NCI-H2107 treated with DMSO at 0.1 percent for 48 hours (cell line): ENCODE data around the gene TSPAN14.

ENCODE experiments used
- DNase-seq: peaks from one replicate; lab custom pipeline; 2025; ENCODE audit not compliant: unreplicated experiment; lab: John Stamatoyannopoulos, UW

The TSPAN14 gene

DNA sequence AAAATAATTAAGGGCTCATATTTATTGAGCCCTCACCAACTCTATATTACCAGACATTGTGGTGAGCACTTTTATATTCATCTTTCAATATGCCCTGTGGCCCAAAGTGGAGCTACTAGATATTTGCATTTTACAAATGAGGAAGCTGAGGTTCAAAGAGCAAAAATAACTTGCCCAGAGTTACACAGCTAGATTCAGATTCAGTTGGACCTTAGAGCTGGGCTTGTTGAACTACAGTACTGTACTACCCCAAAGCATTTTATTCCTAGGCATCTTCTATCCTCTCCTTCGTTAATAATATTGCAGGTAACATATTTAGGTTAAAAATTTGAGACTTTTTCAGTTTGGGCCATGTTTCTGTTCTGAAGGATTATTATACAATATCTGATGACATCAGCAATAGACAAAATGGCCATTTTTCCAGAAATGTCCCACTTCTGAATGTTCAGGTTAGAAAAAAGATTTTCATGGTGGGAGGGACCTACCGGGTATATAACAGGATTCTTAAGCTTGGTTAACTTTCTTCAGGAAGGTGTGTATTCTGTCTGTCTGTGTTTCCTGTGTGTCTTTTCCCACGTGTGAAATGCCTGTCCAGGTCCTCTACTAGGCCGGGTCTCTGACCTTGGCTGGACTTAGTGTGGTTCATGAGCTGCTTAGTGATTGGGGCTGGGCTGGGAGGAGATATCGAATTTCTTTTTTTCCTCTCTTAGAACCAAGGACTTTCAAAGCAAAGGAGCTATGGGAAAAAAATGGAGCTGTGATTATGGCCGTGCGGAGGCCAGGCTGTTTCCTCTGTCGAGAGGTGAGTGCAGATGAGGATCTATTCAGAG lies 32.2 kb upstream of the TSPAN14 start:
- DNase-seq, result no peak

DNA sequence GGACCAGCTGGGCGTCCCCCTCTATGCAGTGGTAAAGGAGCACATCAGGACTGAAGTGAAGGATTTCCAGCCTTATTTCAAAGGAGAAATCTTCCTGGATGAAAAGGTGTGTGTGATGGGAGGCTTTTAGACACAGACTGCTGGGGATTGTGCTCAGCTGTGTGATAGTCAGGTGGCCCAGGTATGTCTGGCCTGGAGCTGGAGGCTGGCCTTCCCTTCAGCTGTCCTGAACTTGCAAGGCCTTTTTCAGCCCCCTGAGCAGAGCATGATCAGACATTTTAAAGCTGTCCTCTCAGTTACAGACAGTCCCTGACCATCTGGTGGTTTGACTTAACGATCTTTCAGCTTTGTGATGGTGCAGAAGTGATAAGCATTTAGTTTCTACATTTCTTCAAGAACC lies 28.2 kb upstream of the TSPAN14 start:
- no peak for DNase-seq

DNA sequence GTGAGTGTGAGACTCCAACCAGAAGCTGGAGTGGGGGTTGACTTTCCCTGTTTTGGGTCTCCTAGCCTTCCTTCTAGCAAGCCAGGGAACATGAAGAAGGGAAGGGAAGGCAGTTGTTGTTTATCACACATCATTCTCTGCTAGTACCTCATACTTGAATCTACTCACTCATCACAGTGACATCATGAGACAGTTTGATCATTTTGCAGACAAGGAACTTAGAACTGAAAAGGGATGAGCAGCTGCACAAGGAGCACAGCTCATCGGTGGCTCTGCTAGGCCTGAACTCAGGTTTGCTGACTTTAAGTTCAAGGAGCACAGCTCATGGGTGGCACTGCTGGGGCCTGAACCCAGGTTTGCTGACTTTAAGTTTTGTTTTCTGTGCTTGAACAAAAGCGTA lies 26.6 kb upstream of the TSPAN14 start:
- no peak for DNase-seq

DNA sequence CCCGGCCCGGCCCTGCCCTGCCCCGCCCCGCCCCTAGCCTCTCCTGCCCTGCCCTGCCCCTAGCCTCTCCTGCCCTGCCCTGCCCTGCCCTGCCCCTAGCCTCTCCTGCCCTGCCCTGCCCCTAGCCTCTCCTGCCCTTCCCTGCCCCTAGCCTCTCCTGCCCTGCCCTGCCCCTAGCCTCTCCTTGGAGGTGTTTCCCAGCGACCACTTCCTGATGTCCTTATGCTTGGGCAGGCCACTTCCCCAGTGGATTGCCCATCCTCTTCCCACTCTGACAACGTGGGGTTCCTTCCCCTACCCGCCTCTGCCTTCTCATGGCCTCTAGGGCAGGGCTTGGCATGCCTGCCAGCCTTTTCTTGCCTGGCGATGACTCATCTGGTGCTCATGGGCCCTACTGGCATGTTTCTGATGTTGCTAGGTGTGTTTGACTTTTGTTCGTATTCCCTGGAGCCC lies 24.6 kb upstream of the TSPAN14 start:
- no peak for DNase-seq

DNA sequence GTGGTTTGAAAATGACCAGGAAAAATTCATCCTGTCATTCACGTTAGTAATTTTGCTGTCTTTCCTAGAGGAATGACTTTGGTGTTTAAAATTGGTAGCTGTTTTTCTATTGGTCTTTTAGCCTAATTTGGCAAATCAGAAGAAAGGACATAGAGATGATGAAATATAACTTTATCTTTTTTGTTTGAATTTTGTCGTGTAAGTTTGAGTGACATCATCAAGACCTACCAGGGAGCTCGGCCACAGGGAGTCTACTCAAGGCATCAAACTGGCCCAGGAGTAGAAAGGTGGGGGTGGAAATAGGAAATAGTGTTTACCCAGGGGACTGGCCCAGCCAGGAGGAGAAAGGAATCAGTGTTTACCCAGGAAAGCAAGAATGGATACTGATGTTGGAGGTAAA lies 21.0 kb upstream of the TSPAN14 start:
- DNase-seq, result no peak

DNA sequence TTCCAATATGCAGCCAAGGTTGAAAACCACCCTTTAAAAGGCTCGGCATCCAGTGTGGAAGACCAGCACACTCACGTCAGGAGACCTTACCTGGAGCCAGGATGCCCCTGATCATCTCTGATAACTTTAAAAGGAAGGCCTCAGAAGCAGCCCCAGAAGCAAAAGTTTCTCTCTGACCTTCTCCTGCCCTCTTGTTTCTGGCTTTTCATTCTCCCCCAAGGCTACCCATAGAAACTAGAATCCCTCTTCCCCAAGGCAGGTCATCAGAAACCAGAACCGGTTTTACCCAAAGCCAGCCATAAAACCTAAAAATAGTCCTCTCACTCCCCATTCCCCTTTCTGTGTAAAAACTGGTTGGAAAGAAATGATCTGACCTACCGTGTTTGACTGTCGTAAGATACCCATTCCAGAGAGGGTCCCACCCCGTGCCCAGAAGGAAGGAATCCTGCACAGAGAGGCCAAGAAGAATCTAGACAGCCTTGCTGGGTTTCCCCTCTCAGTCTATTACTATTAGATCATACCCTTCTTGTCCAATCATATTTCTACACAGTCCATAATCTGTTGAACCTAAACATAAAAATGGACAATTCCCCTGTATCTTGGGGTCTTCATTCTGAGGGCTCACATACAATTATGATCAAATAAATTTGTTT lies 17.5 kb upstream of the TSPAN14 start:
- no peak for DNase-seq

DNA sequence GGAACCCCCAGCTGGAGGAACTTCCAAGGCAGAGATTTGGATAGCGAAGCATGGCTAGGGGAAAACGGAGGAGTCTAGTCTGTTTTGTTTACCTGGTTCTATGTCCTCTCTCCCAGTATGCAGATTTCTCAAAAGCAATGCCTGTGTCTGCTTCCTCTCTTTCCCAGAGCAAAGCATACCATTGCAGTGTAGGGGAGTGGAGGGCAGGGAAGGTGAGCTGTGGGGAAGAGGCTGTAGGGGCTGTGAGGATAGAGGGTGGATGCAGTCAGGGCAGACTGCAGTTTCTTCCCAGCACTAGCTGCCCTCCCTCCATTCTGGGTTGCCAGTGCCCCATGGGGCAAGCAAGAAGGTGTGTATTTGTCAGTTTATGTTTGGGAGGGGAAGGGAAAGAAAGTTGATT lies 16.9 kb upstream of the TSPAN14 start:
- DNase-seq, result no peak

DNA sequence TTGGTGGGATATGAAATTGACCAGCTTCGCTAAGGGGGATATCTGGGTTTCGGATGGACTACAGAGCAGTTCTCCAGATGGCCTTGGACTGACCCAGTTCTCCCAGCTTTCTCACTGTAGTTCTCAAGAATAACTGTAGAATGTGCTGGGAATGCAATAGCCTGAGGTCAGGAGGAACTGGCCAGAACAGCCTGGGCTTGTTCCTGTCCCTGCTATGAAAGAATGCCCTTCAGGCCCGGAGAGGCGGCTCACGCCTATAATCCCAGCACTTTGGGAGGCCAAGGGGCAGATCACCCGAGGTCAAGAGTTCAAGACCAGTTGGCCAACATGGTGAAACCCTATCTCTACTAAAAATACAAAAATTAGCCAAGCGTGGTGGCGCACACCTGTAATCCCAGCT lies 12.3 kb upstream of the TSPAN14 start:
- DNase-seq, result no peak

DNA sequence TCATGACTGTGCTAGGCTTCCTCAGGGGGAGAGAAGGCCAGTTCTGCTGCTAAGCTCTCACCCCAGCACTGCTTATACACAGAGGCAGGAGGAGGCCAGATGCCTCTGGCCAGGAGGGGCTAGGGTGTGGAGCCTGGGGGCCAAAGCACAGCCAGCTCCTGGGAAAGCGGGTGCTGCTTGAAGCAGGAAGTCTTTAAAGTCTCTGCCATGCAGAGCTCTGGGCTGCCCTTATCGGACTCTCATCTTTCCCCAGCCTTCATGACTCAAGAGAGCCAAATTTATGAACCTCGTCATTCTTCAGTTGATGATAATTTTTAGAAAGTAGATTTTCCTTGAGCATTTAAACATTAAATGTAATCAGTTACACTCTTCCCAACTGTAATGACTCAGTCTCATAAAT lies 11.2 kb upstream of the TSPAN14 start:
- no peak for DNase-seq

DNA sequence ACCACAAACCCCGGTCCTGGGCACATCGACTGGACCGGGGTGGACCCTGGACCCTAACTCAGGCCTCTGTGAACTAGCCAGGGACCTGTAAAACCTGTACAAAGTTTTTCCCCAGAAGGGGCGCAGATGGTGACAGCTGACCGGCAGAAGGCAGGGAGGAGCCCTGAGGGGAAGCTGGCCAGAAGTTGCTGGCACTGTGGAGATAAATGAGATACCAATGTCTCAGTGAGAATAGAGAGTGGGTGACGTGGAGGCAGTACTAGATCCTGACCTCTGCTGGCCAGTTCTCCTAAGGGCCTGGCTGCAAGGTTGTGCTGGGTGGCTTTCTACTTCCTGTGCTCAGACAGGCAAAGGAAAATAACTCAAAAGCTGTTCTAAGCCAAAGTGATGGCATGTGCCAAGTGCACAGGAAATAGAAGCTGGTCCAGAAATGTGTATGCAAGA lies 10.6 kb upstream of the TSPAN14 start:
- no peak for DNase-seq

DNA sequence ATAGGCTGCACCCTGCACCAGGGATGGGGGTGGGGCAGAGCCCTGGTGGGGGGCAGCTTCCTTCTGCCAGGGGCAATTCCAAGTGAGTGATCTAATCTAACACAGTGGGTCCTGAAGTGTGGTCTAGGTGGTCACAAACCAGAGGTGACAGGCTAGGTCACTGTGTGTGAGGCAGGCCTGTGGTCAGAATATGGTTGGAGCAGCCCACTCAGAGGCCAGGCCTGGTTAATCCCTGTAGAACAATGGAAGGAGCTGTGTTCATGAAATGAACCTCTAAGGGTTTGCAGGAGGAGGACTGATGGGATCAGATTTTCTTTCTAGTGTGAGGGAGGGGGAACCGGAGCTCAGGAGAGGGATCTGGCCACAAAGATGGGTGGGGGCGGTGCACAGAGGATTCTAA lies 10.0 kb upstream of the TSPAN14 start:
- DNase-seq, result no peak

DNA sequence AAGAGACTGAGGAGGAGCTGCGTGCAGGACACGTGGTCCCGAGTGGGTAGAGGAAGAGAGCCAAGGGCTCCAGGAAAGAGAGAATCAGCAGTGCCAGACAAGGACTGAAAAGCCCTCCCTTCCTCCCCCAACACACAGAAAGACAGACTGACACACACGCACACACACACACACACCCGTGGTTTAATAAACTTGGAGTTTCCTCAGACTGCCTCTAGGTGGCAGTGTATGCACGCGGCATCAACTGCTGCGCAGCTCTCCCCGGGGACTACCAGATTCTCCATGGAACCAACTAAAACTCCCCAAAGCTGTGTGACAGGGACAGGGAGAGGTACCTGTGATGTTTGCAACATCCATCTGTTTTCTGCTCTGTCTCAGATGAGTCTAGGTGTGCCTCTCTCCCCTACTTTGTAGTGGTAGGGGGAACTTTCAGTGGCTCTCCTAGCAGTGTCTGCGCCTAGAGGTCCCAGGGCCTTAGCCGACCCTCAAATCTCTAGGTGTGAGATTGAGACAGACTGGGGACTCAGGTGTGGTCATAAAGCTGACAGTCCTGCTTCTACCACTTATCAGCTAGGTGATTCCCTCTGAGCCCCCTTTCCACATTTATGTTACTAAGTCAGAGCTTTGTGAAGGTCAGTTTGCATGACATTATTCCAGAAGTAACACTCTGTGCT lies 9.3 kb upstream of the TSPAN14 start:
- peak; percentile 26 for DNase-seq

DNA sequence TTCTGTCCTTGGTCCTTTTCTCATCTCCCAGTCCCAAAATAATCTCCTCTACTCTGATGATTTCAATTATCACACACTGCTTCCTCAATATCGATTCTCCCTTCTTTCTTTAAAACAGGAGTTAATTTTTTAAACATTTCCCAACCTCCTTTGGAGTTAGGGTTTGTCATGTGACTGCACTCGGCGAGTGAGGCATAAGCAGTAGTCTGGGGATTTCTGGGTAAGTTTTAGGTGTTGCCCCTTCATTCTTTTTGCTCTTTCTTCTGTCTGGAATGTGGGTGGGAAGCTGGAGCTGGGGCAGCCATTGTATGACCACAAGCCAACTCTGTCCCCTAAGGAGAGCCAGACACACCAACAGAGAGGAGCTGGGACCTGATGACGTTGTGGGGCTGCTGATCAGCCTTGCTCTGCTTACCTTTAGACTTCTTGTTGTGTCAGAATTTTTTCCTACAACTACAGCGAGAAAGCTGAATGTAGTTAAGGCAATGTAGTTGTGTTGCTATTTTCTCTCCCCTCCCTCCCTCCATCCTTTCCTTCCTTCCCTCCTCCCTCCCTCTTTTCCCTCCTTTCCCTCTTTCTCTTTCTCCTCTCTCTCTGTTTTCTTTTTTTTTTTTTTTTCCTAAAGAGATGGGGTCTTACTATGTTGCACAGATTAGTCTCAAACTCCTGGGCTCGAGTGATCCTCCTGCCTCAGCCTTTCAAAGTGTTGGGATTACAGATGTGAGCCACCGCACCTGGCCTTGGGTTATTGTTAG lies 6.5 kb upstream of the TSPAN14 start:
- DNase-seq, result no peak

DNA sequence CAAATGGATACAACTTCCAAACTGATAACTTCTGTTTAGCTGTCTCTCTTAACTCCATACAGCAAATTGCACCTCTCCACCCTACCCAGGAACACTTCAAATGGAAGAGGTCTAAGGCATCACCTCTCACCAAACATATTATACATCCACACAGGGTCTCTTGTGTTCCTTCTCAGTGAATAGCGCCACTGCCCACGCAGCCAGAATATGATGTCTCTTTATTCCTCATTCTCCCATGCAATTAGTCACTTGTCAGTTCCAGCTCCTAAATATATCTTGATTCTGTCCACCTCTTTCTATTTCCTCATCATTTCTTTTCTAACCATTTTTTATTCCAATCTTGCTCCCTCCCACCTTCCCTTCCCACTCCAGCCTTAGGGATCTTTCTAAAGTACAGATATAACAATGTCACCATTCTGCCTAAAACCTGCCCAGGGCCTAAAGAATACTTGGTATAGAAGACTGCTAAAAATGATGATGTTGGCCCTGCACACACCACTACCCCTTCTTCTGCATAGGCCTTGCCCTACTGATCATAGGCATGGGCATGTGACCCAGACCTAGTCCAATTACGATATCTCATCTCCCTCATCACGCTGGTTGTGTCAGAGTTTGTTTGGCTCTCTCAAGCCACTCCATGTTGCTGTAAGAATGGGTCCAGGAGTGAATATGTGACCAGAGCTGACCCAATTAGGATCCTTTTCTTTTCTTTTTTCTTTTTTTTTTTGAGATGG lies 5.7 kb upstream of the TSPAN14 start:
- DNase-seq, result no peak

DNA sequence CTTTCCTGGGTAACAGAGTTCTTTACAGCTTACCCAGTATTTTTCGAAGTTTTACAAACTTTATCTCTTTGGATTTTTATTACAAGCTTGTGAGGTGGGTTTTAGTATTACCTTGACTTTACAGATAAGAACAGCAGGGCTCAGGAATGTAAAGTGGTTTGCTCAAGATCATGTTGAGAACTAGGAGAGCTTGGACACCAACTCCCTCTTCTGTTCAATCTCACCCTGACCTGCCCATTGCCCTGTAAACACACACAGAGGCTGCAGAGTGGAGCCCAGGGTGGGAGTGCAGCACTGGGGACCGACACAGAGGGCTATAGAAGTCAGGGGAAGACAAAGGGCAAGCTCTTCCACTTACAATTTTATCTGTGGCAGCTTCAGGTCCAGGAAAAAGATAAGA lies 4.6 kb upstream of the TSPAN14 start:
- DNase-seq, result no peak

DNA sequence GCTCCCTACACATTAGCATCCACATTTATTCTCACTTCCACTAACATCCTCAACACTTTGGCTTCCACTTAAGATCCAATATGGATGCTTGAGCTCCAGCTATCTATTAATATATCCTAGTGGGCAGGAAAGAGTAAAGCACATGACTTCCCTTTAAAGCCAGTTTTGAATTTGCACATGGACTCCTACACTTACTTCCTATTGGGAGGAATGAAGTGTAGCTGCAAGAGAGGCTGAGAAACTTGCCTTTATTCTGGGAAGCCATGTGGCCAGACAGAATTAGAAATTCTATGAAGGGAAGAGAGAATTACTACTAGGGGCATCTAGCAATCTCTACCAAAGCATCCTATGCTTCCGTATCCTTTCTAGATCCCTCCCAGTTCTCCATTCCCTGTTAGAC lies 3.0 kb upstream of the TSPAN14 start:
- no peak for DNase-seq

DNA sequence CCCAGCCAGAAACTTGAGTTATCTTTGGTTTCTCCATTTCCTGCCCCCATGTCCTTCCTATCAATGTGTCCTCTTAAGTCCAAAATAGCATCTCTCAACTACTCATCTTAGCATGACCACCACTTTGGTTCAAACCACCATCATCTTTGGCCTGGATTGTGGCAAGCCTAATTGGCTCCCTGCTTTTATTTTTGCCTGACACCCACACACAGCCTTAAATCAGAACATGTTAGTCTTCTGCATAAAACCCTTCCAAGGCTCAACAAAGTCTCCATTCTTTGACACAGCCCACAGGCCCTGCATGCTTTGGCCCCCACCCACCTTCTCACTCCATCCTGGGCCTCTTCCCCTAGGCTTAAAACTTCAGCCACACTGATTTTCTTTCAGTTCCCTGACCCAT lies 2.0 kb upstream of the TSPAN14 start:
- no peak for DNase-seq

DNA sequence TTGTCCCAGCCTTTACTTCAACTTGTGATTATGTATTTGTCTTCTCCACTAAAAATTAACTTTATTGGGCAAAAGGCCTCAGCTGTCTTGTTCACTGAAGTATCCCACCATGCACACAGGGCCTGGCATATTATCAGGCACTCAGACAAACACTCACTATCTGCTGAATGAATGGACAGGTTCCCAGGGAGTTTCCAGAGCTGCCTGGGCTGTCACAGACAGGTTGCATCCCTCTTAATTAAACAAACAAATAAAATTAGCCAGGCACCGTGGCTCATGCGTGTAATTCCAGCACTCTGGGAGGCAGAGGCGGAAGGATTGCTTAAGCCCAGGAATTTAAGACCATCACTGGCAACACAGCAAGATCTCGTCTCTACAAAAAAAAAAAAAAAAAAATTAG lies 1.5 kb upstream of the TSPAN14 start:
- no peak for DNase-seq

DNA sequence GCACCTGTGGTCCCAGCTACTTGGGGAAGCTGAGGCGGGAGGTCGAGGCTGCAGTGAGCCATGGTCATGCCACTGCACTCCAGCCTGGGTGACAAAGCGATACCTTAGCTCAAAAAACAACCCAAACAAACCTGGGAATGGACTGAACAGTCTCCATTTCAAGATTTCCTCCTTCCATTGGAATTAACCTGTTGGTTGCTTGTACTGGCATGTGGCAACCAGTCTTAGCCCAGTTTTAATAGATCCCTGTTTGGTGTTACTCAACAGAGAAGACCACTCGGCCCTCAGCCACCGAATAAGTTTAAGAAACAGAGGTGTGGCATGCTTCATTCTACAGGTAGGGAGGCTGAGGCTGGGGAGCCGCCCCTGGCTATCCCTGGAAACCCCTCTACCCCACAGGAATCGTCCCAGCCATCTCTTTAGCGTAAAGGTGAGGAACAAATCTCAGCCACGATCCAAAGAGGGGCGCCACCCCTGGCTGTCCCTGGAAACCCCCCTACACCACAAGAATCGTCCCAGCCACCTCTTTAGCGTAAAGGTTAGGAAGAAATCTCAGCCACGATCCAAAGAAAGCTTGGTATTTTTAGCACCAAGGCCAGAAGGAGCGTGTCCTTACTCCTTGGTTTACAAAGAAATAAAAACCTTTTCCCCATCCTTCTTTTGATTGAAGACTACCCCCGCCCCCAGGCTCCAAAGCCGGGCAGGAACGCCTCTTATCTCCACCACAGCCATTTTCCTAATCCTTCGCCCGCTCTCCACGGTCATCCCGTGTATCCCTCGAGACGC lies 861 bp upstream of the TSPAN14 start:
- DNase-seq, result no peak
